DOHH2 (cell line): ENCODE measurements around the gene GYPC.

Experiments
- CTCF ChIP-seq: fragments of 200-600 bp; sonication (generic); IDR thresholded peaks from one replicate; pipeline ENCODE4 v1.5.1; 2014; ENCODE audit warnings: antibody characterized with exemption, mild to moderate bottlenecking, low read depth, low read length; ENCODE audit not compliant: poor library complexity, severe bottlenecking
- EZH2phosphoT487 ChIP-seq: fragments of 200-600 bp; sonication (generic); IDR thresholded peaks from 2 replicates; pipeline ENCODE4 v1.6.1; 2017; ENCODE audit warnings: borderline replicate concordance, mild to moderate bottlenecking, antibody characterized with exemption, low read length, moderate library complexity, mixed read lengths

GRCh38 chr2:126662621-126663020 lies 6.7 kb downstream of the GYPC start:
- TF ChIP-seq CTCF (no peak), EZH2phosphoT487 (no peak)
